ENCODE data around the gene SEC24B. TPM values are rescaled to one million over a fixed set of nuclear protein-coding genes. Genes with fewer than 3 reads are reported as not detected.

The SEC24B gene
- total and polyA plus RNA-seq, 2 experiments from 2014 or later: 9.4 to 32.8 TPM

GRCh38 chr4:109506890-109507289, 73.3 kb downstream of the SEC24B start:
- H3K4me1 ChIP-seq (ENCODE audit: insufficient read depth): no peaks in the 10 kb centered on the region
- Mint-ChIP-seq H3K27ac (no peak overlapping the region), H3K9me3 (no peaks in the 10 kb centered on the region), H3K4me3 (no peak overlapping the region), H3K4me1 (no peaks in the 10 kb centered on the region), H3K27me3 (ENCODE audit: insufficient read depth, low read depth, poor library complexity) (peaks cover 2% of the 10 kb centered on the region), H3K36me3 (ENCODE audit: low read depth) (peaks cover 29% of the 10 kb centered on the region)
- H3K4me2 ChIP-seq: no peak overlapping the region
- no peak for ATAC-seq
- H3K27me3 ChIP-seq (ENCODE audit: insufficient read depth): no peaks in the 10 kb centered on the region
- H3K4me3 ChIP-seq: no peak overlapping the region
- no peaks in the 10 kb centered on the region for H4K20me1 ChIP-seq (replicated peaks; ENCODE audit: insufficient read depth)
- no peaks in the 10 kb centered on the region for H3F3A ChIP-seq (replicated peaks; ENCODE audit: low read depth)
- TF ChIP-seq ZNF462 (CRISPR knock-in tag; IDR thresholded peaks at IDR 0.05) (no peak), CREB1 (CRISPR knock-in tag; IDR thresholded peaks at IDR 0.05; ENCODE audit: low read depth) (no peak), REST (IDR thresholded peaks at IDR 0.05; ENCODE audit: unreplicated experiment) (no peak), EZH2phosphoT487 (IDR thresholded peaks at IDR 0.05; ENCODE audit: unreplicated experiment) (no peak), ETS1 (IDR thresholded peaks at IDR 0.05) (no peak), NANOG (IDR thresholded peaks at IDR 0.05; ENCODE audit: borderline replicate concordance) (no peak), STAT1 (IDR thresholded peaks at IDR 0.05; ENCODE audit: unreplicated experiment) (no peak), CTCF (conservative IDR thresholded peaks at IDR 0.05; ENCODE audit: low read depth in 2 of 2) (no peak), EZH2 (IDR thresholded peaks at IDR 0.05; ENCODE audit: low read depth, unreplicated experiment) (no peak), JUNB (IDR thresholded peaks at IDR 0.05; ENCODE audit: unreplicated experiment) (no peak), ZNF114 (CRISPR knock-in tag; IDR thresholded peaks at IDR 0.05) (no peak), POLR2AphosphoS5 (IDR thresholded peaks at IDR 0.05; ENCODE audit: low read depth) (no peak), ZNF331 (CRISPR knock-in tag; IDR thresholded peaks at IDR 0.05; ENCODE audit: low read depth) (no peak)
- H3K9me2 ChIP-seq (ENCODE audit: insufficient read depth): no peaks in the 10 kb centered on the region
- no peak overlapping the region for H2AFZ ChIP-seq
- DNase-seq (ENCODE audit: low spot score): no peak
- H3K27ac ChIP-seq (ENCODE audit: low read depth): no peak overlapping the region
- H3K79me2 ChIP-seq (replicated peaks; ENCODE audit: insufficient read depth): no peaks in the 10 kb centered on the region
- peaks cover 4% of the 10 kb centered on the region; the same call in 1 of the 2 replicates for H3K36me3 ChIP-seq (ENCODE audit: insufficient read depth)

Measured in GM23338 (cell line).